Measurements from ENCODE around the gene SYT9.

DNA sequence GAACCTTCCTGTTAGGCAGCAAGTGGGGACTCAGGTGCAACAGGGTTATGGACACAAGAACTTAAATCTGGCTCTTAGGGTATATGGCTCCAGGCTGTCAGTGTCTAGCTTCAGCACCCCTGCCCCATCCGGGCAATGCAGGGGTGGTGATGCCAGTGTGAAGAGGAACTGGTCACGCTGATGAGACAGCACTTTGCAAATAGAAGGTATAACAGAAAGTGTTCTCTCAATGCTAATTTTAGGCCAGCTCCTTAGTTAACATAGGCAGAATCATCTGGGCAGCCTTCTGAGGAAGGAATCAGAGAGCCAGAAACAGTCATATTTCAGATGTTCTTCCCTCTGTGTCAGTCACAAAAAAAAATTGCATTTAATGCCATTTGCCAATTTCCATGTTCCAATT, 41.2 kb downstream of the SYT9 start:
- TF ChIP-seq EZH2phosphoT487 (IDR thresholded peaks at IDR 0.05) (no peak), CTCF (IDR thresholded peaks at IDR 0.05) (no peak), EZH2 (IDR thresholded peaks at IDR 0.05) (no peak)
